Non-pigmented ciliary epithelial cell (primary cell): ENCODE results near the gene OXSM.
A peak's percentile ranks its signal among the peaks of the same experiment; 100 is the strongest.

Experiments used
- DNase-seq: peaks from one replicate; pipeline ENCODE4 v3.0.0-alpha.2; 2010; ENCODE audit warnings: low read depth

OXSM gene

GRCh38 chr3:25789596-25790556, at the start of gene OXSM:
TSS of gene OXSM (plus strand) at chr3:25790090. CDS start at chr3:25791021, 931 bp downstream.
- DNase-seq, result peak; percentile 84

- no peak for DNase-seq
Measured at GRCh38 chr3:25744470-25744869, 45.4 kb upstream of the OXSM start.

- DNase-seq, result peak; percentile 1
Measured at GRCh38 chr3:25747033-25747432, 42.9 kb upstream of the OXSM start.

- DNase-seq, result no peak
Measured at GRCh38 chr3:25748189-25748588, 41.7 kb upstream of the OXSM start.

GRCh38 chr3:25749031-25749581, 40.8 kb upstream of the OXSM start:
- no peak for DNase-seq

- DNase-seq, result no peak
Measured at GRCh38 chr3:25751048-25751447, 38.8 kb upstream of the OXSM start.

- no peak for DNase-seq
Measured at GRCh38 chr3:25751725-25752124, 38.2 kb upstream of the OXSM start.

- DNase-seq, result no peak
Measured at GRCh38 chr3:25768851-25769250, 21.0 kb upstream of the OXSM start.

GRCh38 chr3:25775936-25776335, 14.0 kb upstream of the OXSM start:
- DNase-seq, result no peak

GRCh38 chr3:25780618-25781017, 9.3 kb upstream of the OXSM start:
- DNase-seq, result no peak

- no peak for DNase-seq
Measured at GRCh38 chr3:25781145-25781757, 8.6 kb upstream of the OXSM start.

- DNase-seq, result no peak
Measured at GRCh38 chr3:25781758-25782594, 7.9 kb upstream of the OXSM start.

GRCh38 chr3:25782636-25782937, 7.3 kb upstream of the OXSM start:
- DNase-seq, result no peak

GRCh38 chr3:25782938-25783660, 6.8 kb upstream of the OXSM start, which contains the start of gene NGLY1:
TSS of gene NGLY1 (minus strand) at chr3:25783443. CDS start at chr3:25783390, 53 bp downstream.
- DNase-seq, result no peak

- DNase-seq, result no peak
Measured at GRCh38 chr3:25783661-25784512, 6.0 kb upstream of the OXSM start.

GRCh38 chr3:25784971-25785370, 4.9 kb upstream of the OXSM start:
- DNase-seq, result no peak

- DNase-seq, result no peak
Measured at GRCh38 chr3:25785826-25786225, 4.1 kb upstream of the OXSM start.

- DNase-seq, result no peak
Measured at GRCh38 chr3:25787689-25788088, 2.2 kb upstream of the OXSM start.

- DNase-seq, result no peak
Measured at GRCh38 chr3:25789209-25789595, 688 bp upstream of the OXSM start.

- no peak for DNase-seq
Measured at GRCh38 chr3:25801786-25802185, 11.9 kb downstream of the OXSM start.

- DNase-seq, result no peak
Measured at GRCh38 chr3:25803833-25804232, 13.9 kb downstream of the OXSM start.
